ENCODE results near the gene C1QTNF4.

- TF ChIP-seq CTCF (IDR thresholded peaks at IDR 0.05) = peak; percentile 82 to 97 (median 92)
- TF ChIP-seq POLR2A (IDR thresholded peaks at IDR 0.05) = peak; percentile 26 to 55
Observed at GRCh38 chr11:47552566-47553405, 41.4 kb downstream of the C1QTNF4 start, which contains the start of gene CELF1.

All from Peyer's patch (tissue), 4 donors.